AG04450 (cell line): ENCODE measurements around the gene SH3PXD2B. TPM values are rescaled to one million over a fixed set of nuclear protein-coding genes. Genes with fewer than 3 reads are reported as not detected.
"Not testable (repeated sequence)": the region's sequence is repeated elsewhere in the genome, so short reads cannot be mapped to it uniquely, and the experiment has no call there.

ENCODE experiments used
- CTCF ChIA-PET: fragments of 300-600, 350-600 bp; formaldehyde crosslinking; extraction: SDS; loops from one replicate; lab custom pipeline; 2022; ENCODE audit warnings: antibody characterized with exemption, inconsistent platforms; lab: Charles Lee
- POLR2A ChIA-PET: fragments of 350-600 bp; formaldehyde crosslinking; extraction: SDS; loops from one replicate; lab custom pipeline; 2021; ENCODE audit warnings: antibody characterized with exemption, inconsistent platforms; lab: Yijun Ruan, JAX
- DNase-seq: peaks from one replicate; pipeline ENCODE4 v3.0.0-alpha.2; 2011; ENCODE audit warnings: low read depth, low spot score
- H3K27ac ChIP-seq: one replicate; pipeline ENCODE4 v1.5.1; 2012; ENCODE audit warnings: low read depth, low read length, control low read depth
- H3K27me3 ChIP-seq: one replicate; pipeline ENCODE4 v1.6.0; 2012; ENCODE audit warnings: low read length; ENCODE audit not compliant: control insufficient read depth, insufficient read depth
- H3K4me3 ChIP-seq: 2 replicates; pipeline ENCODE4 v1.5.1; 2011; ENCODE audit warnings: mild to moderate bottlenecking, low read depth, low read length, control low read depth
- H3K9me3 ChIP-seq: 2 replicates; pipeline ENCODE4 v1.5.1; 2012; ENCODE audit warnings: low read length; ENCODE audit not compliant: control insufficient read depth, insufficient read depth
- CTCF ChIP-seq: IDR thresholded peaks from 2 replicates; pipeline ENCODE4 v1.5.1; 2011; ENCODE audit warnings: low read depth, low read length, control low read depth, inconsistent platforms
- polyA plus RNA-seq: library from polyadenylated mRNA; depleted of rRNA; stranded (reverse); fragments of >200 nt; gene quantifications from 2 replicates; pipeline ENCODE4 v1.2.3, GENCODE V29; 2011

Gene SH3PXD2B
- polyA plus RNA-seq, 1 experiment: 39.1 TPM

- Histone ChIP-seq H3K27ac (peak overlapping the region; percentile 84), H3K27me3 (no peaks in the 10 kb centered on the region), H3K9me3 (no peaks in the 10 kb centered on the region; the same call in 1 of the 2 replicates), H3K4me3 (no peak overlapping the region)
- ChIA-PET POLR2A (interaction anchor here (0.7 to 2.8 kb wide), 4 partner anchors 16 to 129 kb away, joined by 3 to 7 read pairs (median 5); no protein-coding TSS in a partner anchor), CTCF (interaction anchor here (0.8 to 1.6 kb wide), 2 partner anchors 9 to 40 kb away, joined by 3 to 7 read pairs; no protein-coding TSS in a partner anchor)
- DNase-seq: no peak
- no peak for TF ChIP-seq CTCF
Observed at GRCh38 chr5:172411484-172412072, 42.7 kb downstream of the SH3PXD2B start.

GRCh38 chr5:172410662-172411483, 43.5 kb downstream of the SH3PXD2B start:
- peak overlapping the region; percentile 11 for H3K27ac ChIP-seq
- no peaks in the 10 kb centered on the region for H3K27me3 ChIP-seq
- POLR2A ChIA-PET: interaction anchor here (1.1 to 2.8 kb wide), 2 partner anchors 56 to 128 kb away, joined by 3 to 7 read pairs; no protein-coding TSS in a partner anchor
- DNase-seq: no peak
- no peaks in the 10 kb centered on the region; the same call in 1 of the 2 replicates for H3K9me3 ChIP-seq
- CTCF ChIA-PET: interaction anchor here (1.6 kb wide), 1 partner anchor 9 kb away, joined by 3 read pairs; no protein-coding TSS in a partner anchor
- H3K4me3 ChIP-seq: no peak overlapping the region
- no peak for TF ChIP-seq CTCF

- CTCF ChIA-PET: interaction anchor here (1.6 kb wide), 1 partner anchor 10 kb away, joined by 3 read pairs; no protein-coding TSS in a partner anchor
Observed at GRCh38 chr5:172410160-172410559, 44.2 kb downstream of the SH3PXD2B start.

GRCh38 chr5:172409477-172409876, 44.8 kb downstream of the SH3PXD2B start:
- H3K27ac ChIP-seq, DNase-seq, H3K4me3 ChIP-seq, CTCF ChIA-PET, H3K9me3 ChIP-seq, POLR2A ChIA-PET, H3K27me3 ChIP-seq: not testable (repeated sequence)

More at GRCh38 chr5:172410160-172410559, 44.2 kb downstream of the SH3PXD2B start:
- no peaks in the 10 kb centered on the region; the same call in 1 of the 2 replicates for H3K9me3 ChIP-seq
- no peak overlapping the region for H3K4me3 ChIP-seq
- TF ChIP-seq CTCF: no peak
- POLR2A ChIA-PET: no interaction called here
- H3K27me3 ChIP-seq: no peaks in the 10 kb centered on the region
- no peak for DNase-seq
- H3K27ac ChIP-seq: no peak overlapping the region

GRCh38 chr5:172407822-172408221, 46.5 kb downstream of the SH3PXD2B start:
- no peak for DNase-seq
- CTCF ChIA-PET: interaction anchor here (3.0 kb wide), 1 partner anchor 44 kb away, joined by 12 read pairs; no protein-coding TSS in a partner anchor

More at GRCh38 chr5:172407822-172408221, 46.5 kb downstream of the SH3PXD2B start:
- TF ChIP-seq CTCF: no peak
- H3K9me3 ChIP-seq: no peaks in the 10 kb centered on the region; the same call in 1 of the 2 replicates
- POLR2A ChIA-PET: interaction anchor here (0.8 kb wide), 1 partner anchor 198 kb away, joined by 3 read pairs; no protein-coding TSS in a partner anchor
- no peaks in the 10 kb centered on the region for H3K27me3 ChIP-seq
- peak overlapping the region; percentile 55 for H3K27ac ChIP-seq
- H3K4me3 ChIP-seq: no peak overlapping the region
